ENCODE measurements around the gene KIF3A.

Gene KIF3A

GRCh38 chr5:132764671-132765238 lies 27.4 kb upstream of the KIF3A start:
- H3K4me1 ChIP-seq (ENCODE audit: insufficient read depth, low read length) = no peaks in the 10 kb centered on the region
- no peaks in the 10 kb centered on the region for H3K9me3 ChIP-seq (ENCODE audit: control insufficient read depth, insufficient read depth, low read length)
- H3K9ac ChIP-seq (ENCODE audit: low read depth, low read length) = no peak overlapping the region
- no peaks in the 10 kb centered on the region for H3K36me3 ChIP-seq (ENCODE audit: insufficient read depth, low read length)

GRCh38 chr5:132764051-132764450 lies 26.7 kb upstream of the KIF3A start:
- Histone ChIP-seq H3K36me3 (ENCODE audit: insufficient read depth, low read length) (no peaks in the 10 kb centered on the region), H3K4me1 (ENCODE audit: insufficient read depth, low read length) (no peaks in the 10 kb centered on the region), H3K9ac (ENCODE audit: low read depth, low read length) (no peak overlapping the region), H3K9me3 (ENCODE audit: control insufficient read depth, insufficient read depth, low read length) (no peaks in the 10 kb centered on the region)

GRCh38 chr5:132763181-132764036 lies 26.1 kb upstream of the KIF3A start:
- no peak overlapping the region for H3K9ac ChIP-seq (ENCODE audit: low read depth, low read length)
- H3K4me1 ChIP-seq (ENCODE audit: insufficient read depth, low read length) = no peaks in the 10 kb centered on the region
- H3K9me3 ChIP-seq (ENCODE audit: control insufficient read depth, insufficient read depth, low read length) = no peaks in the 10 kb centered on the region
- no peaks in the 10 kb centered on the region for H3K36me3 ChIP-seq (ENCODE audit: insufficient read depth, low read length)

GRCh38 chr5:132762246-132763000 lies 25.1 kb upstream of the KIF3A start:
- H3K4me1 ChIP-seq (ENCODE audit: insufficient read depth, low read length) = no peaks in the 10 kb centered on the region
- H3K36me3 ChIP-seq (ENCODE audit: insufficient read depth, low read length) = no peaks in the 10 kb centered on the region
- H3K9me3 ChIP-seq (ENCODE audit: control insufficient read depth, insufficient read depth, low read length) = no peaks in the 10 kb centered on the region
- H3K9ac ChIP-seq (ENCODE audit: low read depth, low read length) = no peak overlapping the region

DNA sequence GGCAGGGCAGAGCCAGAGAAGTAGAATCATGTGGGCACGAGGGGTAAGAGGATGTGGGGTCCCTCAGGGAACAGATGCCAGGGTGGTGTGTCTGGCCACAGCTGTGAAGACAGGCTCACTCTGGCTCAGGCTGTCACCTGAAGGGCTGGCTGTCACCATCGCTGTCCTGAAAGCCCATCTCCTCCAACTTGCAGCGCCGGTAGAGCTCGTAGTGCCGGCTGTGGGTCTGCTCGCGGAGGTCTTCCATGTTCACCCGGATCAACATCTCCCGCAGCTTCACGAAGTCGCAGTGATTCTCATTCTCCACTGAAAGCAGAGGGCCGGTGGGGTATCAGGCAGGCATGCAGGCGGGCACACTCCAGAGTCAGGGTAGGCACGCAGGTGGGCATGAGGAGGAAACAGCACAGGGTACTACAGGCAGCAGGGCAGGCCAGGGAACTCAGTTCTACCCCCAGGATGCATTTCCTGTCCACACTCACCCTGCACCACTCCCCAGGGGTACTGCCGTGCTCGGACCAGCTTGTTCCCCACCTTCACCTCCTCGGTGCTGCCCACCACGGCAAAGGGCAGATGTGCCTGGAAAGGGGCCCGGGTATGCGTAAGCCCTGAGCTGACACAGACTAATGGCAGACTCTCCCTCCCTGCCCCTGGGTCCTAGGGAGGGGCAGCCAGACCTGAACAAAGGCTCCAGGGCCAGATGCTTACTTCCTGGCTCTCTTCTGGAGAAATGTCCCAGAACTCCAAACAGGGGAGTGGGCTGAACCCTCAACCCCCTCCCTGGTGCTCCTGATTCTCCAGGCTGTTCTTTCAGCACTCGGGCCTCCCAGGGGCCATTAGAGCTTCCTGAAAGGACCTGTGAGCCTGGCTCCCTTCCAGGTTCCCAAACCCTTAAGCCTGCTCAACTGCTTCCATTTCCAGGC lies 24.2 kb upstream of the KIF3A start:
- no peaks in the 10 kb centered on the region for H3K4me1 ChIP-seq (ENCODE audit: insufficient read depth, low read length)
- H3K36me3 ChIP-seq (ENCODE audit: insufficient read depth, low read length) = no peaks in the 10 kb centered on the region
- no peaks in the 10 kb centered on the region for H3K9me3 ChIP-seq (ENCODE audit: control insufficient read depth, insufficient read depth, low read length)
- H3K9ac ChIP-seq (ENCODE audit: low read depth, low read length) = no peak overlapping the region

DNA sequence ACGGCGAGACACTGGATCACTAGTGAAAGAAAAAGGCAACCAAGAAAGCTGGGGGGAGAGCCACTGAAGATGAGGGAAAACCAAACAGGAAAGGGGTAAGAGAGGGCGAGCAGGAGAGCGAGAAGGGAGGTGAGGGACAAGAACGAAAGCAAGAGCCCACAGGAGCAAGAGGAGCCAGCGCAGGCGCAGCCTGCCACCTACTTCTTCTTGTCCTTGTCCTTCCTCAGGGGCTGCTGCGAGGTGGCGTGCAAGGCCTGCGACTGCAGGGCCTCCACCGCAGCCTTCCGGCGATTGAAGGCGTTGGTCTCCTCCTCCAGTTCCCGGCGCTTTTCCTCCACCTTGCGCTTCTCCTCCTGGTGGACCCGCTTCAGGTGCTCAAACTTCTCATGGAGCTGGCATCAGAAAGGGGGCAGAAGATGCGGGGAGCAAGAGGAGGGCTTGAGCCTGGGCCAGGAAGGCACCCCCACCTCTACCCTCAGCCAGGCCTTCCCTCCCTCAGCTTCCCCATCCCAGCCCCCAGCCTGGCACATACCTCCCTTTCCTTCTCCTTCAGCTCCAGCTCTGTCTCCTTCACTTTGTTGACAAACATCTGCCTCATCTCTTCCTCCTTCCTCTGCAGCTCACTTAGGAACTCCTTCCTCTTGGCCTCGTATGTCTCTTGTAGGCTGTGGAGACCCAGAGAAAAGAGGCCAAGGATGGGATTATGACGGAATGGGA lies 23.4 kb upstream of the KIF3A start:
- Histone ChIP-seq H3K36me3 (ENCODE audit: insufficient read depth, low read length) (no peaks in the 10 kb centered on the region), H3K9me3 (ENCODE audit: control insufficient read depth, insufficient read depth, low read length) (no peaks in the 10 kb centered on the region), H3K9ac (ENCODE audit: low read depth, low read length) (no peak overlapping the region), H3K4me1 (ENCODE audit: insufficient read depth, low read length) (no peaks in the 10 kb centered on the region)

- no peak overlapping the region for H3K9ac ChIP-seq (ENCODE audit: low read depth, low read length)
- H3K9me3 ChIP-seq (ENCODE audit: control insufficient read depth, insufficient read depth, low read length) = no peaks in the 10 kb centered on the region
- no peaks in the 10 kb centered on the region for H3K4me1 ChIP-seq (ENCODE audit: insufficient read depth, low read length)
- no peaks in the 10 kb centered on the region for H3K36me3 ChIP-seq (ENCODE audit: insufficient read depth, low read length)
Observed at GRCh38 chr5:132760049-132760420, 22.7 kb upstream of the KIF3A start.

GRCh38 chr5:132759114-132760048 lies 22.0 kb upstream of the KIF3A start:
- no peaks in the 10 kb centered on the region for H3K36me3 ChIP-seq (ENCODE audit: insufficient read depth, low read length)
- H3K9ac ChIP-seq (ENCODE audit: low read depth, low read length) = no peak overlapping the region
- H3K9me3 ChIP-seq (ENCODE audit: control insufficient read depth, insufficient read depth, low read length) = no peaks in the 10 kb centered on the region
- no peaks in the 10 kb centered on the region for H3K4me1 ChIP-seq (ENCODE audit: insufficient read depth, low read length)

DNA sequence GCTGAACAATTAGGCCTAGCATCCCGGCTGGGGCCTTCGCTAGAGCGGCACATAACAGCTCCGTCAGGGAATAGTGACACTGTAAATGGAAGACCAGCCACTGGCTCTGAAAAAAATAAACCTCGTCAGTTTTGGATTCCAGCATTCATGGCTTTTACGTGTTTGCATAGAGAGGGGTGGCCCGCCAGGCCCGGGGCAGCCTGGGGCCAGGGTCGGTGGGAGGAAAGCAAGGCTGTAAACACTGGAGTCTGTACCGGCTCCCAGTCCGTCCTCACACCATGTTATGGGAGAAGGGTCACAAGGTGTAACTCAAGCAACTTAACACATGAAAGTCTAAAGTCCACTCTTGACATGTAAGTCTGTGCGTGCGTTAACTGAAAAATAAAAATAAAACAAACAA lies 21.1 kb upstream of the KIF3A start:
- Histone ChIP-seq H3K9me3 (ENCODE audit: control insufficient read depth, insufficient read depth, low read length) (no peaks in the 10 kb centered on the region), H3K36me3 (ENCODE audit: insufficient read depth, low read length) (no peaks in the 10 kb centered on the region), H3K9ac (ENCODE audit: low read depth, low read length) (no peak overlapping the region), H3K4me1 (ENCODE audit: insufficient read depth, low read length) (no peaks in the 10 kb centered on the region)

DNA sequence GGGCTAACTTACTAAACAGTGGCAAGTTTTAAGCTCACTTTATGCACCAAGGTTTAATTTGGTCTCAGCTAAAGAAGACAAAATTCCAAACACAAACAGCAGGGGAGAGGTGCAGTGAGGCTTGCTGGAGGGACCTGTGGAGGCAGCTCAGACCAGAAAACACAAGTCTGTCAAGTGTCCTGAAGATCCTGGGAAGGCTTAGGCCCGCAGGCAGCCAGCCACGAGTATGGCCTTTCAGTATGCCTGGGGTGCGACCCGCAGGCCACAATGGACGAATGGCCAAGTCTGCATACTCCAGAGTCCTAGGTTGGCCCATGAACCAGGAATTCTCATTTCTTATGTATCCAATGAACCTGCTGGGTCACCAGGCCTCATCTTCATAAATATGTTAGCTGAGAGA lies 19.2 kb upstream of the KIF3A start:
- no peaks in the 10 kb centered on the region for H3K4me1 ChIP-seq (ENCODE audit: insufficient read depth, low read length)

GRCh38 chr5:132754947-132755346 lies 17.6 kb upstream of the KIF3A start:
- H3K4me1 ChIP-seq (ENCODE audit: insufficient read depth, low read length) = no peaks in the 10 kb centered on the region
- H3K9me3 ChIP-seq (ENCODE audit: control insufficient read depth, insufficient read depth, low read length) = no peaks in the 10 kb centered on the region
- no peaks in the 10 kb centered on the region for H3K36me3 ChIP-seq (ENCODE audit: insufficient read depth, low read length)
- H3K9ac ChIP-seq (ENCODE audit: low read depth, low read length) = no peak overlapping the region

More for the DNA sequence above, 19.2 kb upstream of the KIF3A start:
- Histone ChIP-seq H3K9me3 (ENCODE audit: control insufficient read depth, insufficient read depth, low read length) (no peaks in the 10 kb centered on the region), H3K9ac (ENCODE audit: low read depth, low read length) (no peak overlapping the region), H3K36me3 (ENCODE audit: insufficient read depth, low read length) (no peaks in the 10 kb centered on the region)

DNA sequence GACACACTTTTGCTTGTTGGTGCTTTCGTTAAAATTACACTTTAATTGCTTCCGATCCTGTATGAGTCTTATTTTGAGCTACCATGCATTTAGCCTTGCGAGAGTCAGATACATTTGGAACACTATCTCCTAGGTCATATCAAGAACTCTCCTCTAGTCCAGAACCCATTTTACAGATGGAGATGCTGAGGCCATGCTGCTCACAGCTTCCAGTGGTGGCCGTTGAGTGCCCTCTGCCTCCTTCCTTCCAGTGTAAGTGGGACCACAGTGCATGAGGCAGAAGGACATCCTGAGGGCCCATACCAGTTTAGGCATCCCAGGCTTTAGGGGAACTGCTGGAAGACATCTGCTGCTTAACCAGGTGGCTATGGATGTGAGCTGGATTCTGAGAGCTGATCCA lies 16.8 kb upstream of the KIF3A start:
- H3K9ac ChIP-seq (ENCODE audit: low read depth, low read length) = no peak overlapping the region
- no peaks in the 10 kb centered on the region for H3K4me1 ChIP-seq (ENCODE audit: insufficient read depth, low read length)
- H3K9me3 ChIP-seq (ENCODE audit: control insufficient read depth, insufficient read depth, low read length) = no peaks in the 10 kb centered on the region
- H3K36me3 ChIP-seq (ENCODE audit: insufficient read depth, low read length) = no peaks in the 10 kb centered on the region
